Subcutaneous adipose tissue (tissue), 4 donors: ENCODE results near the gene HOXC11. TPM values are rescaled to one million over a fixed set of nuclear protein-coding genes. Genes with fewer than 3 reads are reported as not detected.

Source experiments
- total RNA-seq, 4 donors: library from RNA; depleted of rRNA; stranded (reverse); fragments of >200 nt; gene quantifications; one replicate each; pipeline ENCODE4 v1.1.0, GENCODE V29; 2016
- TF ChIP-seq, protein P1 (sequence below): fragments of 450-650 bp; IDR thresholded peaks from one replicate; pipeline ENCODE4 v1.5.1; 2016; ENCODE audit warnings: low read depth, mild to moderate bottlenecking, control low read depth, antibody characterized with exemption, moderate library complexity

HOXC11 gene
- total RNA-seq, 4 donors from 2014 or later: 0.38 to 0.51 (median 0.44) TPM; not detected in 1

DNA sequence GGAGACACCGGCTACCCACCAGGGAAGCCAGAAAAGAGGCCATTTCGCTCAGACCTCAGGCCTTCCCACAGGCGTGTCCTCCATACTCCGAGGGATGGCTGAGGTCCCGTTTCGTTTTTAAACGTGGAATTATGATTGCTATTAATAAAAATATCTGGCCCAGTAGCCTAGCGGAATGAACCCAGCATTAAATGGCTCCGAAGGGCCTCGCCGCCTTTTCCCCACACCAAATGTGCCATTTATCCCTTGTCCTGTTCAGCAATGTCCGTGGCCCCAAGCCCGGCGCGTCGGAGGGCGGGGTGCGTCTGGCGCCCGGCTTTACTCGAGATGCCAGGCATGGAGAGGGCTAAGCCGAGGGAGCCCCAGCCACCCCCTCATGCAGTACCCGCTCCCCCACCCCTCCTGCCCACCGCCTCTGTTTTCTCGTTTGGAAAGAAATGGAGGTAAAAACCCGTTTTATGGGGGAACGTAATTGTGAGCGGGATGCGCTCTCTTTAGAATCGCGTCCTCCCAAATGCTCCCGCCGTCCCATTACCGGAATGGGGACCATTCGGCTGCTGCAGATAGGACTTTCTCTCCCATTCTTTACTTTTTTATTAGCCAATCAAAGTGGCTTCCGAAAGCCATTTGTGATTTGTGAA, 41.6 kb downstream of the HOXC11 start:
- TF ChIP-seq, protein P1, sequence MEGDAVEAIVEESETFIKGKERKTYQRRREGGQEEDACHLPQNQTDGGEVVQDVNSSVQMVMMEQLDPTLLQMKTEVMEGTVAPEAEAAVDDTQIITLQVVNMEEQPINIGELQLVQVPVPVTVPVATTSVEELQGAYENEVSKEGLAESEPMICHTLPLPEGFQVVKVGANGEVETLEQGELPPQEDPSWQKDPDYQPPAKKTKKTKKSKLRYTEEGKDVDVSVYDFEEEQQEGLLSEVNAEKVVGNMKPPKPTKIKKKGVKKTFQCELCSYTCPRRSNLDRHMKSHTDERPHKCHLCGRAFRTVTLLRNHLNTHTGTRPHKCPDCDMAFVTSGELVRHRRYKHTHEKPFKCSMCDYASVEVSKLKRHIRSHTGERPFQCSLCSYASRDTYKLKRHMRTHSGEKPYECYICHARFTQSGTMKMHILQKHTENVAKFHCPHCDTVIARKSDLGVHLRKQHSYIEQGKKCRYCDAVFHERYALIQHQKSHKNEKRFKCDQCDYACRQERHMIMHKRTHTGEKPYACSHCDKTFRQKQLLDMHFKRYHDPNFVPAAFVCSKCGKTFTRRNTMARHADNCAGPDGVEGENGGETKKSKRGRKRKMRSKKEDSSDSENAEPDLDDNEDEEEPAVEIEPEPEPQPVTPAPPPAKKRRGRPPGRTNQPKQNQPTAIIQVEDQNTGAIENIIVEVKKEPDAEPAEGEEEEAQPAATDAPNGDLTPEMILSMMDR: no peak

- TF ChIP-seq, protein P1: no peak
Measured at GRCh38 chr12:54015018-54015931, 42.3 kb downstream of the HOXC11 start.

DNA sequence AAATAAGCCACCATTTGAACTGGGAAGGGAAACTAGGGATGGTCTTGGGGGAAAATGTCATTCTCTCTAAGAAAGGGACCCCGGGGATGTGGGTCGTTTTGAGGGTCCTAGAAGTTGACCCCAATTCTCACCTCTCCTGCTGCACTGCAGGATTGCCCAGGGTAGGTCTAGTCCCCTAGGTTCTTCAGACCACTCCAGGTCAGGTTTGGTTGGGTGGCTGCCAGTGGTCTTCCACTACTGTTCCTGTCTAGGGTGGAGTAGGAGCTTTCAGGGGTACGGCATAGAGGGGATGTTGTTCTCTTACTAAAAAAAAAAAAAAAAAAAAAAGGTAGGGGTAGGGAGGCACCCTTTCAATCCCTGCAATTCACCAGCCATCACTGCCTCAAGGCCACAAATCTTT, 43.1 kb downstream of the HOXC11 start:
- TF ChIP-seq, protein P1: no peak

- TF ChIP-seq, protein P1: no peak
Measured at GRCh38 chr12:54016478-54016964, 43.6 kb downstream of the HOXC11 start.

DNA sequence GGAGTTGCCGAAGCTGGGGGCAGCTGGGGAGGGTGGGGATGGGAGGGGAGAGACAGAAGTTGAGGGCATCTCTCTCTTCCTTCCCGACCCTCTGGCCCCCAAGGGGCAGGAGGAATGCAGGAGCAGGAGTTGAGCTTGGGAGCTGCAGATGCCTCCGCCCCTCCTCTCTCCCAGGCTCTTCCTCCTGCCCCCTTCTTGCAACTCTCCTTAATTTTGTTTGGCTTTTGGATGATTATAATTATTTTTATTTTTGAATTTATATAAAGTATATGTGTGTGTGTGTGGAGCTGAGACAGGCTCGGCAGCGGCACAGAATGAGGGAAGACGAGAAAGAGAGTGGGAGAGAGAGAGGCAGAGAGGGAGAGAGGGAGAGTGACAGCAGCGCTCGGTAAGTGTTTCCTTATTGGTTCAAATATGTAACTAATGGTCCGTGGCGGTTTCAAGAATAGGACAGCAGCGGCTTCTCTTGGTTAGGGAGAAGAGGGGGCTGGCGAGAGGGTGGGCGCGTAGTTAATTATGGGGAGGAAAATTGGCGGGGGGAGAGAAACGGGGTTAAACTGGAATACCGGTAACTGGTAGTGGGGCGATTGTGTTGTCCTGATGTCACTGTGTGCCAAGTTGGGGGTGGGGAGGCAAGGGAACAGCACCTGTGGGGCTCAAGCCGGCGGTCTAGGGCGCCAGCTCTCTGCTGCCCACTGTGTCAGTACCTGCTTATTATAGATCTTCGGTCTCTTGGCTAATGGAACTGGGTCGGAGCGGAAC, 44.3 kb downstream of the HOXC11 start:
- TF ChIP-seq, protein P1: no peak

GRCh38 chr12:54017878-54018467, 45.0 kb downstream of the HOXC11 start:
- TF ChIP-seq, protein P1: no peak
